GM12873 (cell line): Measurements from ENCODE around the gene SLC14A1.
A peak's percentile ranks its signal among the peaks of the same experiment; 100 is the strongest.

Experiments
- TF ChIP-seq, protein P1 (sequence below): IDR thresholded peaks from 2 replicates; pipeline ENCODE4 v1.5.1; 2012; ENCODE audit warnings: low read depth, mild to moderate bottlenecking, moderate library complexity, low read length, control low read depth; ENCODE audit not compliant: insufficient read depth; ENCODE audit errors: missing control alignments

SLC14A1 gene

DNA sequence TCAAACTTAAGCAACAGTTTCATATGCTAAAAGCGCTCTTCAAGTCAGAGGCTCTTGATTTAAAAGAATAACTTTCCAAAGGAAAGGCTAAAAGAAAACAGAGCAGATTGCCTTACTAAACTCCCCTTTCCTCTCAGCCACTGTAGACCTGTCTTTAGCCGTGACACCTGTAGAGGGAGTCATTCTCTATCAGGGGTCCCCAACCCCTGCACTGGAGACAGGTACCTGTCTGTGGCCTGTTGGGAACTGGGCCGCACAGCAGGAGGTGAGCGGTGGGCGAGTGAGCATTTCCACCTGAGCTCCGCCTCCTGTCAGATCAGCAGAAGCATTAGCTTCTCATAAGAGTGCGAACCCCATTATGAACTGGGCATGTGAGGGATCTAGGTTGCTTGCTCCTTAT lies 9.6 kb downstream of the SLC14A1 start:
- TF ChIP-seq, protein P1, sequence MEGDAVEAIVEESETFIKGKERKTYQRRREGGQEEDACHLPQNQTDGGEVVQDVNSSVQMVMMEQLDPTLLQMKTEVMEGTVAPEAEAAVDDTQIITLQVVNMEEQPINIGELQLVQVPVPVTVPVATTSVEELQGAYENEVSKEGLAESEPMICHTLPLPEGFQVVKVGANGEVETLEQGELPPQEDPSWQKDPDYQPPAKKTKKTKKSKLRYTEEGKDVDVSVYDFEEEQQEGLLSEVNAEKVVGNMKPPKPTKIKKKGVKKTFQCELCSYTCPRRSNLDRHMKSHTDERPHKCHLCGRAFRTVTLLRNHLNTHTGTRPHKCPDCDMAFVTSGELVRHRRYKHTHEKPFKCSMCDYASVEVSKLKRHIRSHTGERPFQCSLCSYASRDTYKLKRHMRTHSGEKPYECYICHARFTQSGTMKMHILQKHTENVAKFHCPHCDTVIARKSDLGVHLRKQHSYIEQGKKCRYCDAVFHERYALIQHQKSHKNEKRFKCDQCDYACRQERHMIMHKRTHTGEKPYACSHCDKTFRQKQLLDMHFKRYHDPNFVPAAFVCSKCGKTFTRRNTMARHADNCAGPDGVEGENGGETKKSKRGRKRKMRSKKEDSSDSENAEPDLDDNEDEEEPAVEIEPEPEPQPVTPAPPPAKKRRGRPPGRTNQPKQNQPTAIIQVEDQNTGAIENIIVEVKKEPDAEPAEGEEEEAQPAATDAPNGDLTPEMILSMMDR = peak; percentile 25

DNA sequence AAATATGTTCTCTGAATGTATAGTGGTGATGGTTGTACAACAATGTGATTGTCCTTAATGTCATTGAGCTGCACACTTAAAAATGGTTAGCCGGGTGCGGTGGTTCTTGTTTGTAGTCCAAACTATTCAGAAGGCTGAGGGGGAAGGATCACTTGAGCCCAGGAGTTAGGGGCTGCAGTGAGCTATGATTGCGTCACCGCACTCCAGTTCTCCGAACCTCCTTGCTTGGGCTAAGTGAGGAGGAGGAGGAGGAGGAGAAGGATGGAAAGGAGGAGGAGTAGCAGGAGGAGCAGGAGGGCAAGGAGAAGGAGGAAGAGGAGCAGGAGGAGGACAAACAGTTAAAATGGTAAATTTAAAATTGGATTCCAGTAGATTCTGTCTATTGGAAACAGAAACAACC lies 10.5 kb downstream of the SLC14A1 start:
- TF ChIP-seq, protein P1 = no peak

DNA sequence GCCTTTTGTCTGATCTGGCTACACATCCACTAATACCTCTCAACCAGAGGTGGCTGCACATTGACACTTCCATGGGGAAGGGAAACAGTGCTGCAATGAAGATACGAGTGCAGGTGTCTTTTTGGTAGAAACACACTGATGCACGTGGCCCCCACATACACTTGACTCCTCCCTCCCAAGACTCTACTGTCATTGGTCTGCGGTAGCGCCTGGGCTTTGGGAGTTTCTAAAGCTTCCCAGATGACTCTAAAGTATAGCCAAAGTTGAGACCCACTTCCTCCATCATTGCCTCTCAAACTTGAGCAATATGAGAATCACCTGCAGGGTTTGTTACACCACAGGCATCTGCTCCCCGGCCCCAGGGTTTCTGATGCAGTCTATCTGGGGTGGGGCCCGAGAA lies 11.0 kb downstream of the SLC14A1 start:
- TF ChIP-seq, protein P1 = no peak

DNA sequence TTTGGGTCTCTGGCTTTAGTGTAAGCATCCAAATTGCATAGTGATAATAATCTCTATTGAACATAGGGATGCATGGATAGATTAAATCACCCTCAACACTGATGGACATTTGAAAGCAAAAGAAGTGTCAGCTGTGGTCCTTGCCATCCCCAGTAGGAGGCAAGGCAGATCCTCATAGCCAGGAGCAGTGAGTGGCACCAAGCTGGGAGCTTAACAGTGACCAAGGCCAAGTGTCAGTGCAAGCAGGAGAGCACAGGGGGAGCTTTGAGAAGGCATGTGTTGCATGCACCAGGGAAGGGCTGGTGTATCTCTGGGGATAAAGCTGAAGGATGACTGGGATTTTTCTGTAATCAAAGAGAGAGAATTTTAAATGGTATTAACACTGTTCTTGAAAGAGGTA lies 14.7 kb downstream of the SLC14A1 start:
- TF ChIP-seq, protein P1 = no peak

DNA sequence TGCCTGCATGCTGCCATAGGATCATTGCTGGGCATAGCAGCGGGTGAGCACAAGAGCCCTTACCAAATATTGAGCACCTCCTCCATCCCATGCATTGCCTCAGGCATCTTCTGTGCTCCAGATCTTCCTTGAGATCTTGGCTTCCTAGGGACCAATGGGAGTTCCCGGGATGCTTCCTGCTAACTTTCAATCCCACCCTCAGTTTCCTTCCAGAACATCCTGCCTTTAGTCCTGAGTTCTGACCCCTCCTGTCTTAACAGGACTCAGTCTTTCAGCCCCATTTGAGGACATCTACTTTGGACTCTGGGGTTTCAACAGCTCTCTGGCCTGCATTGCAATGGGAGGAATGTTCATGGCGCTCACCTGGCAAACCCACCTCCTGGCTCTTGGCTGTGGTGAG lies 15.3 kb downstream of the SLC14A1 start:
- TF ChIP-seq, protein P1 = no peak

DNA sequence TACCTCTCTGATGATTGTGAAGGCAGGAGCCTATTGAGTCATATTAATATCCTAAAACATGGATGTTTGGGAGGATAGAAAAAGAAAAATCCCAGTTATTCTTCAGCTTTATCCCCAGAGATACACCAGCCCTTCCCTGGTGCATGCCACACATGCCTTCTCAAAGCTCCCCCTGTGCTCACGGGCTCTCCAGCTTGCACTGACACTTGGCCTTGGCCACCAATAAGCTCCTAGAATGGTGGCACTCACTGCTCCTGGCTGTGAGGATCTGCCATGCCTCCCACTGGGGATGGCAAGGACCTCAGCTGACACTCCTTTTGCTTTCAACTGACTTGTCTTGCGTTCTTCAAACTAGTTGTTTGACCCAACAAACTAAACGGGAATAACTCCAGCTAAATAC lies 15.9 kb downstream of the SLC14A1 start:
- TF ChIP-seq, protein P1 = no peak

DNA sequence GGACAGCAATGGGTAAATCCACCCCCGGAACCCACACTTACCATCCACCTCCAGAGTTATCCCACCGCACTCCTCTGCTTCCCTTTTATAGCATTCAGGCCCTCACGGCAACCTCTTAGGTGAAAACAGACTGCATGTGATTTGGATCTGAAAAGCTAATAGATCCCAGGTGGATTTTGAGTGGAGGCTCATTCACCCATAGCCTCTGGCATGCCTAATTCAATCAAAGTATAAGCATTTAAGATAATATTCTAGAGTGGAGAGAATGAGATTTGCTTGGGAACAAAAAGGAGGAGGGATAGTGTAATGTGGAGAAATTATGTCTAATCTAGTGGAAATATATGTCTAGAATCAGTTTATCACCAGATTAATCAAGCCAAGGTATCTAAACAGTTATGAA lies 17.1 kb downstream of the SLC14A1 start:
- TF ChIP-seq, protein P1 = no peak
